Astrocyte of the cerebellum (primary cell): ENCODE measurements around the gene CCDC12.

Experiments
- DNase-seq: peaks from one replicate; pipeline ENCODE4 v3.0.0-alpha.2; 2011; ENCODE audit warnings: low read depth
- H3K4me3 ChIP-seq: 2 replicates; pipeline ENCODE4 v1.5.1; 2011; ENCODE audit warnings: mild to moderate bottlenecking, low read depth, low read length, moderate library complexity
- CTCF ChIP-seq: IDR thresholded peaks from 2 replicates; pipeline ENCODE4 v1.5.1; 2012; ENCODE audit warnings: low read length, low read depth, moderate library complexity, mild to moderate bottlenecking; ENCODE audit errors: missing control alignments
- in situ Hi-C: cut with HindIII; loops from 2 replicates; pipeline ENCODE4 v1.10.0; 2017; ENCODE audit warnings: low sequenced_read_pairs

CCDC12 gene

GRCh38 chr3:47008234-47008796, 31.8 kb upstream of the CCDC12 start:
- TF ChIP-seq CTCF = no peak
- DNase-seq = no peak
- in situ Hi-C loops = no loop called here
- H3K4me3 ChIP-seq = no peak overlapping the region

GRCh38 chr3:47007482-47008233, 31.1 kb upstream of the CCDC12 start:
- no peak for DNase-seq
- in situ Hi-C loops = no loop called here
- no peak for TF ChIP-seq CTCF
- H3K4me3 ChIP-seq = no peak overlapping the region

GRCh38 chr3:47007001-47007400, 30.5 kb upstream of the CCDC12 start:
- no peak for DNase-seq
- in situ Hi-C loops = no loop called here
- no peak for TF ChIP-seq CTCF
- no peak overlapping the region for H3K4me3 ChIP-seq

GRCh38 chr3:47006145-47006651, 29.7 kb upstream of the CCDC12 start:
- in situ Hi-C loops = no loop called here
- H3K4me3 ChIP-seq = no peak overlapping the region
- TF ChIP-seq CTCF = no peak
- no peak for DNase-seq

- TF ChIP-seq CTCF = no peak
- H3K4me3 ChIP-seq = no peak overlapping the region
- in situ Hi-C loops = no loop called here
- DNase-seq = no peak
These were observed 28.9 kb upstream of the CCDC12 start for GRCh38 chr3:47005212-47006144.
